GM13976 (cell line): ENCODE data around the gene THAP12.
A peak's percentile ranks its signal among the peaks of the same experiment; 100 is the strongest.

ENCODE experiments used
- DNase-seq: peaks from one replicate; pipeline ENCODE4 v3.0.0; 2012; ENCODE audit warnings: low spot score
- CTCF ChIP-seq: IDR thresholded peaks from 2 replicates; pipeline ENCODE4 v1.5.1; 2012; ENCODE audit warnings: borderline replicate concordance, mild to moderate bottlenecking; ENCODE audit not compliant: insufficient read depth; ENCODE audit errors: extremely low read depth, missing control alignments, control extremely low read depth
- in situ Hi-C: fragments of 300-500 bp; cut with MboI; formaldehyde crosslinking; loops from one replicate; pipeline ENCODE4 v1.12.0; 2022; ENCODE audit warnings: low sequenced_read_pairs, mixed read lengths, inconsistent platforms; ENCODE audit not compliant: unreplicated experiment

THAP12 gene, protein sequence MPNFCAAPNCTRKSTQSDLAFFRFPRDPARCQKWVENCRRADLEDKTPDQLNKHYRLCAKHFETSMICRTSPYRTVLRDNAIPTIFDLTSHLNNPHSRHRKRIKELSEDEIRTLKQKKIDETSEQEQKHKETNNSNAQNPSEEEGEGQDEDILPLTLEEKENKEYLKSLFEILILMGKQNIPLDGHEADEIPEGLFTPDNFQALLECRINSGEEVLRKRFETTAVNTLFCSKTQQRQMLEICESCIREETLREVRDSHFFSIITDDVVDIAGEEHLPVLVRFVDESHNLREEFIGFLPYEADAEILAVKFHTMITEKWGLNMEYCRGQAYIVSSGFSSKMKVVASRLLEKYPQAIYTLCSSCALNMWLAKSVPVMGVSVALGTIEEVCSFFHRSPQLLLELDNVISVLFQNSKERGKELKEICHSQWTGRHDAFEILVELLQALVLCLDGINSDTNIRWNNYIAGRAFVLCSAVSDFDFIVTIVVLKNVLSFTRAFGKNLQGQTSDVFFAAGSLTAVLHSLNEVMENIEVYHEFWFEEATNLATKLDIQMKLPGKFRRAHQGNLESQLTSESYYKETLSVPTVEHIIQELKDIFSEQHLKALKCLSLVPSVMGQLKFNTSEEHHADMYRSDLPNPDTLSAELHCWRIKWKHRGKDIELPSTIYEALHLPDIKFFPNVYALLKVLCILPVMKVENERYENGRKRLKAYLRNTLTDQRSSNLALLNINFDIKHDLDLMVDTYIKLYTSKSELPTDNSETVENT

DNA sequence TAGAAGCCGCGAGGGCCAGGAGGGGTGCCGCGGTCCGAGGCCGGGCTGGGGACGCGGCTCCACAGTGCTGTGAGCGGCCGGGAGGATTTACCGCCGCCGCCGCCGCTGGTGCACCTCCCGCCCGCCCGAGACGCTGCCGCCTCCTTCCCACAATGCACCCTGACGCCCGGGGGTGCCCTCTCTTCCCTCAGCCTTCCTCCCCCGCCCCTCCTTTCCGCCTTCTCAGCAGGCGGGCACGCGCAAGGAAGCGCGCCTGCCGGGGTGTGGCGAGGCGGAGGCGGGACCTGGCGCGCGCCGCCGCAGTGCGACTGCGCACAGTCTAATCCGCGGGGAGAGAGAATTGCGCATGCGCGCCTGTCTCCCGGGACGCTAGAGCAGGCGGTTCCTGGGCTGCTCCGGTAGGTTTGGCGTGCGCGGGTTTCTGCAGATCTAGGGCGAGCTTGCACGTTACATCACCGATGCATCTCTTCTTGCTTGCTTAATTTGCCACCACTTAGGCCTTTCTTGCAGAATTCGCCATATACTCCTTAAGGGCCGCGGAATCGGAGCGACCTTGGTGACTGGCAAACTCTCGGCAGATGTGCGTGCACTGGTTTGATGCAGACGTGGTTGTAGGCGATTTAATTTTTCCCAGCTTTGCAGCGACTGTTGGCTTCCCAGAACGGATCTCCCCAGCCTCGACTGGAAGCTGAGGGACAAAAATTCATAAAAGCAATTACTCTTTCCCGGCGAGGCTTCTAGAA lies at the start of gene THAP12, which contains the start of gene GVQW3:
Gene THAP12, minus strand, starts transcription at position 156 of the 743 bp plus-strand sequence. CDS start 296 bp downstream, outside the sequence.
Gene GVQW3, plus strand, starts transcription at position 347 of the 743 bp plus-strand sequence. CDS start 506 bp downstream, outside the sequence.
- DNase-seq = peak; percentile 98
- TF ChIP-seq CTCF = peak; percentile 49
- in situ Hi-C loops = no loop called here

GRCh38 chr11:76426660-76427059 lies 45.7 kb upstream of the THAP12 start:
- DNase-seq = no peak
- in situ Hi-C loops = no loop called here
- TF ChIP-seq CTCF = no peak

DNA sequence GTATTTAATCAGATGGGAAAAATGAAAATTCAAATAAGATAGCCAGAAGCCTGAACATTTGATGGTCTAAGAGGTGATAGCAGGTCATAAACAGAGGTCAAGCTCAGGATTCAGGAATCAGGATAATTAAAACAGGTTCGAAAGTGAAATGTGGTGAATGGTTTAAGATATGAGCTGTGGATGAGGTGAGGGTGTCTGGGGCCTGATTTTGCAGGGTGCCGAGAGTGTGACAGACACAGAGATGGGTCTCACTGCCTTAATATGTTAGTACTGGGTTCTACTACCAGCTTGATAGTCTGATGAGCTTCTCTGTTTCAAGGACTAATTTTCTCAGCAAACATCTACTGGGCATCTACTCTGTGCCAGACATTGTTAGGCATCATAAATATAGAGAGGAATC lies 44.0 kb upstream of the THAP12 start:
- TF ChIP-seq CTCF = no peak
- no peak for DNase-seq
- in situ Hi-C loops = no loop called here

DNA sequence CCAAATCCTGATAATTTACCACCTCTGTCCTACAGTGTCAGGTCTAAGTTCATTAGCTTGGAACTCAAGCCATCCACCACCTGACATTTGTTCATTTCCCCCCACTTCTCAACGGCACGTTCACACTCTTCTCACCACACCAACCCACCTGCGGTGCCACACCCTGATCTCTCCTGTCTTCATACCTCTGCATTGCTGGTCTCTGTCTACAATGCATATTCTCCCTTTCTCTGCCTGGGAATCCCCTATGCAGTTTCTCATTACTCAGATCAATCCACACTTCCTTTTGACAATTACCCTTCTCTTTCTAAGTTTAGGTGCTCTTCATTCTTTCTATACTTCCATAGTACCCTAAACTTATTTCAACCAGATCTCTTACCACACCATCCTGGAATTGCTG lies 43.4 kb upstream of the THAP12 start:
- peak; percentile 61 for DNase-seq
- TF ChIP-seq CTCF = no peak
- in situ Hi-C loops = no loop called here

DNA sequence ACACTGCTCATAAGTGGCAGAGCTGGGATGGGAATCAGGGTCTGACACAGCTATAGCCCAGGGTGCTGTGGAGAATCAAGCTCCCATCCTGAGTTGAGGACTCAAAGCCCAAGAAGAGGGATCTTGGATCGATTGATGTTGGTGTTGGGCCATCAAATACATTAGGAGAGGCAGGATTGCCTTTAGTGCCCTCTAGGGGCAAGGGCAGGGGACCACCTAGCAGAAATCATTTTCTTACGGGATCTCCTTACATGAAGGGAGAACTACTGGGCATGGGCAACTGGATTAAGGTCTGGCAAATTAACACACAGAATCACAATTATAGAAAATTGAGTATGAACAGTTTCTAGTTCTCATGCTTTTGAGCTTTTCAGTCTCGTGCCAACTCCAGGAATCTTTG lies 39.0 kb upstream of the THAP12 start:
- in situ Hi-C loops = no loop called here
- peak; percentile 26 for DNase-seq
- TF ChIP-seq CTCF = peak; percentile 48

DNA sequence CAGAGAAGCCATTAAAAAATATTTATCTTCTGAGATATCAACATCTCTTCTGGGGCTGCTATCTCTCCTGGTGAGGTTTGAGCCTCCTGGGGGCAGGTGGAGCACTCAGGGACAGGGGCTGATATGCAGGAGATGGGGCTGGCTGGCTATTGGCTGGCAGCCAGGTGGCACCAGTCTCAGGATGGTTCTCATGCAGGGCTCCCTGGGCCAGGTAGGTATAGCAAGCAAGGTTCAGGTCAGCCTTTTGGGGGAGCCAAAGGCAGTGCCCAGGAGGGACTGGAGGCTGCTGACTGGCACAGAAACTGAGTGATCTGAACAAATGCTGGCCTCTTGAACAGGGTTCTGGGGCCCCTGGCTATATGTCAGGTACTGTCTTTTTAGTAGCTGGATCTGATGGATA lies 34.1 kb upstream of the THAP12 start:
- no peak for TF ChIP-seq CTCF
- in situ Hi-C loops = no loop called here
- DNase-seq = no peak
